Gastrocnemius medialis (tissue), 4 donors: Measurements from ENCODE around the gene UQCC3.

Experiments used
- CTCF ChIP-seq, 5 experiments: fragments of 450-650 bp in 3 of 5; fragments of 200-600 bp in 2 of 5; sonication (generic) in 2 of 5; IDR thresholded peaks in 4 of 5; conservative IDR thresholded peaks in 1 of 5; 1 replicate in 4 of 5; 2 replicates in 1 of 5; pipeline ENCODE4 v1.5.1; 2016 to 2019; ENCODE audit warnings: antibody characterized with exemption in 5 of 5, mild to moderate bottlenecking in 3 of 5, moderate library complexity in 3 of 5
- POLR2A ChIP-seq, 2 donors: fragments of 450-650 bp; IDR thresholded peaks; one replicate each; pipeline ENCODE4 v1.6.1; 2017; ENCODE audit warnings: antibody characterized with exemption in 2 of 2, mild to moderate bottlenecking in 2 of 2, moderate library complexity in 2 of 2

GRCh38 chr11:62702246-62702645, 30.8 kb downstream of the UQCC3 start:
- TF ChIP-seq CTCF (IDR thresholded peaks at IDR 0.05 in 4 of 5, conservative IDR thresholded peaks at IDR 0.05 in 1 of 5) (no peak), POLR2A (IDR thresholded peaks at IDR 0.05) (no peak)
